Osteocyte (in vitro differentiated cells): Measurements from ENCODE around the gene MORN3. TPM values are rescaled to one million over a fixed set of nuclear protein-coding genes. Genes with fewer than 3 reads are reported as not detected.
"Not testable (repeated sequence)": the region's sequence is repeated elsewhere in the genome, so short reads cannot be mapped to it uniquely, and the experiment has no call there.

Source experiments
- DNase-seq: peaks from one replicate; pipeline ENCODE4 v3.0.0; 2021; ENCODE audit warnings: mixed read lengths; ENCODE audit not compliant: unreplicated experiment; ENCODE audit errors: extremely low spot score
- H3K27ac Mint-ChIP-seq: one replicate; pipeline ENCODE4 v1.8.0; 2021; ENCODE audit warnings: mild to moderate bottlenecking, mixed read lengths; ENCODE audit not compliant: unreplicated experiment
- H3K27me3 Mint-ChIP-seq: one replicate; pipeline ENCODE4 v1.8.0; 2021; ENCODE audit warnings: mixed read lengths; ENCODE audit not compliant: unreplicated experiment
- H3K36me3 Mint-ChIP-seq: one replicate; pipeline ENCODE4 v1.8.0; 2021; ENCODE audit warnings: mixed read lengths; ENCODE audit not compliant: unreplicated experiment
- H3K4me1 Mint-ChIP-seq: one replicate; pipeline ENCODE4 v1.8.0; 2021; ENCODE audit warnings: mixed read lengths; ENCODE audit not compliant: unreplicated experiment
- H3K4me3 Mint-ChIP-seq: one replicate; pipeline ENCODE4 v1.8.0; 2021; ENCODE audit warnings: mild to moderate bottlenecking, moderate library complexity, mixed read lengths; ENCODE audit not compliant: unreplicated experiment
- H3K9me3 Mint-ChIP-seq: one replicate; pipeline ENCODE4 v1.8.0; 2021; ENCODE audit warnings: mixed read lengths; ENCODE audit not compliant: unreplicated experiment
- total RNA-seq: library from RNA; stranded (reverse); gene quantifications from 2 replicates; pipeline ENCODE4 v1.2.1, GENCODE V29; 2021
- TF ChIP-seq, protein P1 (sequence below): fragments of 200-600 bp; sonication (generic); IDR thresholded peaks from 2 replicates; pipeline ENCODE4 v1.5.0; 2021; ENCODE audit warnings: antibody characterized with exemption, mild to moderate bottlenecking, moderate library complexity

Gene MORN3
- total RNA-seq, 1 donor from 2014 or later: 0.11 TPM

DNA sequence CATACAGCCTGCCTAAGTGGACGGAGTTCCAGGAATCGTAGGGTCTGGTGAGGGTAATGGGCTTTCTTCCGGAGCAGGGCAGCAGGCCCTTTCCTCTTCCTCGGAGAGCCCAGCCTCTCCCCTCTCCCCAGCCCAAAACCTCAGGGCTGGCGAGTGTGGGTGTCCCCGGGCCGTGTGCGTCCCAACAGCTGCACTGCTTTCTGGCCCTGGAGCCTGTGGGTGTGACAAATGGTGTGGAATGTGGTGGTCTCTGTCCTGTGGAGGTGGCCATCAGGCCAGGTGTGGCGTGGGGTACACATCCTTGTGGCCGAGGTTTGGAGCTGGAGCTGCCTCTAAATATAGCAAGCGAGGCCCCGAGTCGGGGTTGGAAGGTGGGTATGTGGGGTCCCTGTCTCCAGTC lies 34.6 kb downstream of the MORN3 start:
- H3K27ac Mint-ChIP-seq: no peak overlapping the region
- no peaks in the 10 kb centered on the region for H3K27me3 Mint-ChIP-seq

DNA sequence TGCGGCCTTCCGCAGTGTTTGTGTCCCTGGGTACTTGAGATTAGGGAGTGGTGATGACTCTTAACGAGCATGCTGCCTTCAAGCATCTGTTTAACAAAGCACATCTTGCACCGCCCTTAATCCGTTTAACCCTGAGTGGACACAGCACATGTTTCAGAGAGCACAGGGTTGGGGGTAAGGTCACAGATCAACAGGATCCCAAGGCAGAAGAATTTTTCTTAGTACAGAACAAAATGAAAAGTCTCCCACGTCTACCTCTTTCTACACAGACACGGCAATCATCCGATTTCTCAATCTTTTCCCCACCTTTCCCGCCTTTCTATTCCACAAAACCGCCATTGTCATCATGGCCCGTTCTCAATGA lies 35.6 kb downstream of the MORN3 start:
- H3K4me1 Mint-ChIP-seq: peaks cover 15% of the 10 kb centered on the region
- H3K27ac Mint-ChIP-seq, DNase-seq, H3K4me3 Mint-ChIP-seq, H3K36me3 Mint-ChIP-seq, H3K9me3 Mint-ChIP-seq, H3K27me3 Mint-ChIP-seq: not testable (repeated sequence)

More for the DNA sequence above, 34.6 kb downstream of the MORN3 start:
- H3K4me3 Mint-ChIP-seq: no peak overlapping the region
- TF ChIP-seq, protein P1, sequence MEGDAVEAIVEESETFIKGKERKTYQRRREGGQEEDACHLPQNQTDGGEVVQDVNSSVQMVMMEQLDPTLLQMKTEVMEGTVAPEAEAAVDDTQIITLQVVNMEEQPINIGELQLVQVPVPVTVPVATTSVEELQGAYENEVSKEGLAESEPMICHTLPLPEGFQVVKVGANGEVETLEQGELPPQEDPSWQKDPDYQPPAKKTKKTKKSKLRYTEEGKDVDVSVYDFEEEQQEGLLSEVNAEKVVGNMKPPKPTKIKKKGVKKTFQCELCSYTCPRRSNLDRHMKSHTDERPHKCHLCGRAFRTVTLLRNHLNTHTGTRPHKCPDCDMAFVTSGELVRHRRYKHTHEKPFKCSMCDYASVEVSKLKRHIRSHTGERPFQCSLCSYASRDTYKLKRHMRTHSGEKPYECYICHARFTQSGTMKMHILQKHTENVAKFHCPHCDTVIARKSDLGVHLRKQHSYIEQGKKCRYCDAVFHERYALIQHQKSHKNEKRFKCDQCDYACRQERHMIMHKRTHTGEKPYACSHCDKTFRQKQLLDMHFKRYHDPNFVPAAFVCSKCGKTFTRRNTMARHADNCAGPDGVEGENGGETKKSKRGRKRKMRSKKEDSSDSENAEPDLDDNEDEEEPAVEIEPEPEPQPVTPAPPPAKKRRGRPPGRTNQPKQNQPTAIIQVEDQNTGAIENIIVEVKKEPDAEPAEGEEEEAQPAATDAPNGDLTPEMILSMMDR: no peak
- peaks cover 10% of the 10 kb centered on the region for H3K4me1 Mint-ChIP-seq
- no peaks in the 10 kb centered on the region for H3K9me3 Mint-ChIP-seq
- no peaks in the 10 kb centered on the region for H3K36me3 Mint-ChIP-seq
- DNase-seq: no peak

DNA sequence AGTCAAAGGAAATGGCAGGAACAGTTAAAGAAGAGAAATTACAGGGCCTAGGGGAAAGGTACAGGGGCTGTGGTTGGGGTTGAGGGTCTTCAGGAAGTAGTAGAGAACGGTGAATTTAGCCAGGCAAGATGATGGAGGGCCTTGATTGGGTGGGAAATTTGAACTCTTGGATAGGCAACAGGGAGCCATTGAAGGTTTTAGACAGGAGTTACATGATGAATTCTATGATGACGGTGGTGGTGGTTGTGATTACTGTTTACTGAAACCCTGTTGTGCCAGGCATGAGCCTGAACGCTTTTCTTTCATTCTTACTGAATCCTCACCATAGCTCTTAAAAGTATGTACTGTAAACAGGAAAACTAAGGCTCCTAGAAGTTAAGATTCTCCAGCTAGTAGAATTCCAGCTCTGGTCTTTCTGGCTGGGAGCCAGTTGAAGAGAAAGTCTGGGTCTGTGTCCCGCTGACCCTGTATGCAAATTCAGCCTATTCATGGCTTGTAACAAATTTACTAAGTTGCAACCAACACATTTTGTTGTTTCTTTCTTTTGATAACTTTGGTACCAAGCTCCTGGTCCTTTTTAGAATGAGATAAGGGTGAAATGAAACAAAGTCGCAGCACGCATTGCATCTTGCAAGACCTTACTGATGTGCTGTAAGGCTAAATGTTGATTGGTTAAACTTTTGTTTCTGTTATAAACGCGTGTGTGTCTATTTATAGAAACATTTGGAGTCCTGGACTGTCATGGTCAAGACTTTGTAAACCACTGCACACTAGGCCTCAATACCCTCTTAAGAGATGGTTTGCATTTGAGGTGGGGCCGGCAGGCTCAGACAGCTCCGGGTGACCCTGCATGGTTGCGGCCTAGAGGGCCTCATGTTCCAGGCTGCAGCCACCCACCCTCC lies 37.1 kb downstream of the MORN3 start:
- TF ChIP-seq, protein P1: no peak
- Mint-ChIP-seq H3K4me3 (no peak overlapping the region), H3K27ac (peak overlapping the region; percentile 56), H3K36me3 (no peaks in the 10 kb centered on the region), H3K27me3 (no peaks in the 10 kb centered on the region), H3K9me3 (no peaks in the 10 kb centered on the region), H3K4me1 (peaks cover 29% of the 10 kb centered on the region)
- no peak for DNase-seq

DNA sequence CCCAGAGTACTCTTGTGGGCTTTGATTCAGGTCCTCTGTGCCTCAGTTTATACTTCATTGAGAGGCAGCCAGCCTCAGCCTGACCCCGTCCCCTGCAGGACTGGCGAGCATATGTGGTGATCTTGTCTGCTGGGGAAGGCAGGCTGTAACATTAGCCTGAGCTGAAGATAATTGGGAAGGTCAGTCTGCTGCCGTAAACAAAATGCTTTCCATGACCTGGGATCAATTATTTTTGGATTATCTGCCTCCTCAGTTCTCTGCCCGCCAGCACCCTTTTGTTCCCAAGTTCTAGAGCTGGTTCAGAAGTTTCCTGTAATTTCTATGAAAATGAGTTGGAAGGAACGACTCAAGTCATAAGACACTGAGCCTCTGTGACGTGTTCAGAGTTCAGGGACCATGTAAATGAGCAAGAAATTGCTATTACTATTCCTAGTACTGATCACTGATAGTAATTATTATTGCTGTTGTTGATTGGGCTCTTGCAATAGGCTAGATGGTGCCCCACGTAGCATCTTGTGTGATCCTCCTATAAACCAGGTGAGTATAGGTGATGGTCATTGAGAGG lies 38.6 kb downstream of the MORN3 start:
- DNase-seq: no peak
- Mint-ChIP-seq H3K27me3 (no peaks in the 10 kb centered on the region), H3K9me3 (no peaks in the 10 kb centered on the region), H3K4me3 (no peak overlapping the region), H3K4me1 (peaks cover 31% of the 10 kb centered on the region), H3K27ac (no peak overlapping the region), H3K36me3 (no peaks in the 10 kb centered on the region)
- TF ChIP-seq, protein P1: no peak

DNA sequence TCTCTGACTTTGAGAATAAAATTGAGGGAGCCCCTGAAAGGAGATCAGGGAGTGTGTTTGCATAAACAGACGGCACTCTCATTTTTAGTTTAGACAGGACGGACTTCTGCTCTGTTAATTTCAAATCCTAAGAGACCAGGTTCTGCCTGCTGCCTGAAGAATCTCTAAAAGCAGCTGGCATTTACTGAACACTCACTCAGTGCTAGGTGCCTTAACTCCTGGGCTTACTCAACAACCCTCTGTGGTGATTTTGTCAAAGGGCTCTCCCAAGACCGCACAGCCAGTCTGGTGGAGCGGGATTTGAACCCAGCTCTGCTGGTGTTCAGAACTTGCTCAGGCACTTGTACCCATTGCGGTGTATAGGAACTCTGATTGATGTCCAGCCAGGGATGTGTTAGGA lies 40.9 kb downstream of the MORN3 start:
- H3K36me3 Mint-ChIP-seq: no peaks in the 10 kb centered on the region
- no peaks in the 10 kb centered on the region for H3K27me3 Mint-ChIP-seq
- peak overlapping the region; percentile 79 for H3K27ac Mint-ChIP-seq
- peaks cover 37% of the 10 kb centered on the region for H3K4me1 Mint-ChIP-seq
- TF ChIP-seq, protein P1: no peak
- H3K9me3 Mint-ChIP-seq: no peaks in the 10 kb centered on the region
- DNase-seq: no peak
- no peak overlapping the region for H3K4me3 Mint-ChIP-seq
